NCI-H748 (cell line): ENCODE data around the gene UBE2M.
A peak's percentile ranks its signal among the peaks of the same experiment; 100 is the strongest.
"Not testable (repeated sequence)": the region's sequence is repeated elsewhere in the genome, so short reads cannot be mapped to it uniquely, and the experiment has no call there.

Experiments used
- DNase-seq: peaks from one replicate; lab custom pipeline; 2025; ENCODE audit not compliant: unreplicated experiment; lab: John Stamatoyannopoulos, UW

Gene UBE2M

GRCh38 chr19:58542641-58543372 lies 15.6 kb downstream of the UBE2M start:
- not testable (repeated sequence) for DNase-seq

DNA sequence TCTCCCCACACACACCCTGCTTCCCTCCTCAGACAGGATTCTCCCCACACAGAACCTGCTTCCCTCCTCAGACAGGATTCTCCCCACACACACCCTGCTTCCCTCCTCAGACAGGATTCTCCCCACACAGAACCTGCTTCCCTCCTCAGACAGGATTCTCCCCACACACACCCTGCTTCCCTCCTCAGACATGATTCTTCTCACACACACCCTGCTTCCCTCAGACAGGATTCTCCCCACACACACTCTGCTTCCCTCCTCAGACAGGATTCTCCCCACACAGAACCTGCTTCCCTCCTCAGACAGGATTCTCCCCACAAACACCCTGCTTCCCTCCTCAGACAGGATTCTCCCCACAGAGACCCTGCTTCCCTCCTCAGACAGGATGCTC lies 19.2 kb downstream of the UBE2M start:
- DNase-seq: not testable (repeated sequence)

- DNase-seq: peak; percentile 96
Observed at GRCh38 chr19:58538257-58539168, 19.9 kb downstream of the UBE2M start.

DNA sequence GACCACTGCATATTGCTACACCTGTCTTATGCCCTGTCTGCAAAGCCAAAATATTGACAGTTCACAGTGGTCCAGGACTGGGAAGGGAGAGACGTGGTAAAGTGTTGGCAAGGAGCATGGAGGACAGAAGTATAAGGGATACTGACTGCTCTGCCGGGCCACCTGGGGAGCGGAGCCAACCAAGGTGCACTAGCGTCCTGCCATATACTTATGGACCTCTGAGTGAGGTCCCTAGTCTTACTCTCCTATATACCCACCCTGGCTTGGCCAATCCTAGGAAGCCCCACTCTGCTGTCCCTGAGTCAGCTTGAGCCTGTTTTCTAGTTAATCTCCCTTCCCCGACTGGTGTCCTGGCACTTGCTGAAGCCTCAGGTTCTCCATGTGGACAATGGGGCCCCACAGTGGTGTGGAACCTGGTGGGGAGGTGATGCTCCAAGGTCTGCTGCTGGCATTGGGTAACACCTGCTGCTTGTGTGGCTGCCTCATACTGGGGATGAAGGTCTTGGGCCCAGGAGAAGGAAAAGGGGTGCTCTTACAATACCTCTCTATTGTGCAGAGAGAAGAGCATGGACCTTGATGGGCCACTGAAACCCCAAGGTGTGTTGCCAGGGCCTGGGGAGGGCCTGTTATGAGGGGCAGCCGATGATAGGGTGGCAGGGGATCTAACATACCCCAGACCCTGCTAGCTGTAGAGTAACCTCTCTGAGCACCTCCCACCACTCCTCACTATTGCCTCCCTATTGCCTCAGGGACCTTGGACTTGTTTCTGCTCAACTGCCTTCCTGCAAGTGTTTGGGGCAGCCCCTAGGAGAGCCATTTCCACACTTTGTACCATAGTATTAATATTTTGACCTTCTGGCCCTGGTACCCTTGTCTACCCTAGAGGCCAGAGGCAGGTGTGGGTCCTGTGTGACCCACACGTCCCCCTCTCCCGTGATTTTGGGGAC lies 21.3 kb downstream of the UBE2M start:
- no peak for DNase-seq

DNA sequence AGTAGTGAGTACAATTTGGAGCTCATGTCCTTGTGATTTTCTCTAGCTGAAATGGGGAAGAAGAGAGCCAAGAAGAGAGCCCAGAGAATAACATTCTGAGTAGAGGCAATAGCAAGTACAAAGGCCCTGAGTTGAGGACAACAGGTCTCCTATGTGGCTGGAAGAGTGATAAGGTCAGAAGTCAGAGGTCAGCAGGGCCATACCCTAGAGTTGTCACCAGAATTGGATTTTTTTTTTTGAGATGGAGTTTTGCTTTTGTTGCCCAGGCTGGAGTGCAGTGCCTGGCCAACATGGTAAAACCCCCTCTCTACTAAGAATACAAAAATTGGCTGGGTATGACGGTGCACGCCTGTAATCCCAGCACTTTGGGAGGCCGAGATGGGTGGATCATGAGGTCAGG lies 22.6 kb downstream of the UBE2M start:
- DNase-seq: no peak

- DNase-seq: no peak
Observed at GRCh38 chr19:58531034-58531840, 27.2 kb downstream of the UBE2M start.

- DNase-seq: no peak
Observed at GRCh38 chr19:58529405-58529804, 29.0 kb downstream of the UBE2M start.

- no peak for DNase-seq
Observed at GRCh38 chr19:58522709-58523108, 35.7 kb downstream of the UBE2M start.

GRCh38 chr19:58521651-58522050 lies 36.8 kb downstream of the UBE2M start:
- DNase-seq: no peak

DNA sequence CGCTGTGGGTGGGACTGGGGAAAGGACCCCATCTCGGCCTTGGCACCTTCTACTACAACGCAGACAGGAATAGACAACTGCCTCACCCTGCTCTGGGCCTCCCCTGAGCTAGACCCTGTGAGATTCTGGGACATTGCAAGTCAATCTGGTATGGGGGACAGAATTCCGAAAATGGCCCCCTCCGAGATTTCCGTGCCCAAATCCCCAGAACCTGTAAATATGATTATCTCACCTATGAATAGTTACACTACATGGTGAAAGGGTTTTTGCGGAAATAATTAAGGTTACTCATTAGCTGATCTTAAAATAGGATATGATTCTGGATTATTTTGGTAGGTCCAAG lies 38.2 kb downstream of the UBE2M start:
- no peak for DNase-seq

DNA sequence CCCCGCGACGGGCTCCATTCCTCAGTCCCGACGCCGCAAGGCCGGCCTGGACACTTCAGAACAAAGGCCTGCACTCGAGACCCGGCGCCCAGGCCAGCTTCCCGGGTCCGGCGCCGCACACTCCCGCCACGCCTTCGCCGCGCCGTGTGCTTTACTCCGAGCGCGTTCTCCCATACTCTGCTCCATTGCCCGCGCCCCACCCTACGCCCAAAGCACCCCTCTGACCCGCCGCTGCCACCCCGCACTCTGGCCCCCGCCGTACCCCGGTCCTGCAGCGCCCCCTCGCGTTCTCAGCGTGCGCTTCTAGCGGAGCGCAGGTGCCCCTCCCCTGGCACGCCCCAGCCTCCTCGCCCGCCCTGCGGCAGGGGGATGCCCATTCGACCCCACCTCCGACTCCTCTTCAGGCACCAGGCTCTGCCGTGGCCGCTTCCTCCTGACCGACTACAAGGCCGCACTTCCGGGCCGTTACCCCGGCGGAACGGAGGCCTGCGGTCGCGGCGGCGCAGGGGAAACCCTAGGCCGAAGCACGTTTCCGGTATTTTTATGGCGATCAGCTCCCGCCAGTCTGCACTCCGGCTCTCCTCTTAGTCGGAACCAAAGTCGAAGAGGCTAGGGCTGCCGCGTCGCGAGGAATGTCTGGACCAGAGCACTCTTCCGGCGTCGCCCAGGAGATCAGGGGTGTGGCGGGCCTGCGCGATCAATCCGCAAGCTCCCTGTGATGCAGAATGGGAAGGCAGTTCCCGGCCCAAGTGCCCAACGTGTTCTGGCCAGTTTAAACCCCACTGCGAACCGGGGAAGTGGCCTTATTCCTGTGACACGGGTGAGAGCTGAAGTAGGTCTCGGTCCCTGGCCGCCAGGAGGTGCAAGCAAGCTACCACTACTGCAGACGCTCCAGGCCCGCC lies 38.8 kb downstream of the UBE2M start, which contains the start of gene ZBTB45:
Gene ZBTB45, minus strand, starts transcription at position 456 of the 902 bp plus-strand sequence. CDS start 2,137 bp downstream, outside the sequence.
- DNase-seq: peak; percentile 99

GRCh38 chr19:58519087-58519354 lies 39.4 kb downstream of the UBE2M start:
- DNase-seq: peak; percentile 91

- DNase-seq: peak; percentile 57
Observed at GRCh38 chr19:58518256-58519086, 39.9 kb downstream of the UBE2M start.

DNA sequence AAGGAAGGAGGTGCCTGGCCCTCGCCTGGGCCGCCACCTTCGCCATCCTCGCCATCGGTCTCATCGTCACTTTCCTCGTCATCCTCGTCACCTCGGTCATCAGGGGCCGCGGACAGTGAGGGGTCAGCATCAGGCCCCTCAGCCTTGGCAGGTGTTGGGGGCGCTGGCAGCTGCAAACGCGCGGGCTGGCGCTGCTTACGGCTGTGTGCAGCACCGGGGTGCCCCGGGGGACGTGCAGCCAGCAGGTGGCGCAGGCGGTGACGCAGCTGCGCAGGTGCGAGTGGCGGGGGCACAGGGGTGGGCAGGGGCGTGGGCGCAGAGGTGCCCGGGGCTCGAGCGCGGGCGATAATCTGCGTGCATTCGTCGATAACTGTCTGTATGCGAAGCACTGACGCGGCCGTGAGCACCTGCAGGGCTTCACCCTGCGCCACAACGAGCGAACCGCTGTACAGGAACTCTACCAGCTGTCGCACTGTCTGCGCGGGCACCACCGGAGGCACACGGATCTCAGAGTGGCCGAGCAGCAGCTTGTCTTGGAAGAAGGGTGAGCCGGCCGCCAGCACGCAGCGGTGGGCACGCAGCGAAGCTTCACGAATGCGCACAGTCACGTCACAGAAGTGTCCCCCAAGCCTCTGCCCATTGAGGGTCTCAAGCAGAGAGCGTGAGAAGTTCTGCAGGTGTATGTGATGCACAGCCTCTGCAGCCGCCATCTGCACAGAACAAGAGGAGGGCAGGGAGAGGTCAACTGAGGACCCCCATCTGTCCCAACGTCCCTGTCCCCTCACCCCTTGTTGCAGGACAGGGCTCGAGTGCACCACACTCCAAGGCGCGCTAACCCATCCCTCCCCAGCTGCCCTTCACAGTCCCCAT lies 41.2 kb downstream of the UBE2M start:
- DNase-seq: no peak

- DNase-seq: no peak
Observed at GRCh38 chr19:58516246-58516836, 42.1 kb downstream of the UBE2M start.

DNA sequence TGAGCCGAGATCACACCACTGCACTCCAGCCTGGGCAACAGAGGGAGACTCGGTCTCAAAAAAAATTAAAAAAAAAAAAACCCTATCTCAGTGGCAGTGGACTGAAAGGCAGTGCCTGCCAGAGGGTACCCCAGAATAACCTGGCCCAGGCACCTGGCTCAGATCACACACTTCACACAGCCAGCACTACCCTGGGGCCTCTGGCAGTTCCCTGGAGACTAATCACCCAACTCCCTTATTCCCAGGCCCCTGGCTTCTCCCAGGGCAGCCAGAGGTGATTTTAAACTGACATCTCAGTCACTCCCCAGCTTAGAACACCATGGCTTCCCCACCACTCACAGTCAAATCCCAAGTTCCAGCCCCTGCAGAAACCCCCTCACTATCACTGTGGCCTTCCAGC lies 43.2 kb downstream of the UBE2M start:
- DNase-seq: no peak

GRCh38 chr19:58514564-58515022 lies 43.8 kb downstream of the UBE2M start:
- no peak for DNase-seq
